MM.1S (cell line): ENCODE measurements around the gene PITPNM3.
A peak's percentile ranks its signal among the peaks of the same experiment; 100 is the strongest.

Experiments
- DNase-seq: peaks from one replicate; pipeline ENCODE4 v3.0.0-alpha.2; 2015
- H2AFZ ChIP-seq: fragments of 300-600 bp; sonication (generic); 2 replicates; pipeline ENCODE4 v1.6.0; 2016; ENCODE audit warnings: antibody characterized with exemption, low read length
- H3F3A ChIP-seq: fragments of 300-600 bp; sonication (generic); 2 replicates; pipeline ENCODE4 v1.6.1; 2016; ENCODE audit warnings: mild to moderate bottlenecking, antibody characterized with exemption, low read length, moderate library complexity, mixed read lengths; ENCODE audit not compliant: insufficient read depth
- H3K27ac ChIP-seq: fragments of 300-600 bp; sonication (generic); 2 replicates; pipeline ENCODE4 v1.5.1; 2016; ENCODE audit warnings: mild to moderate bottlenecking, low read length
- H3K27me3 ChIP-seq: fragments of 300-600 bp; sonication (generic); replicated peaks from 2 replicates; pipeline ENCODE4 v1.6.0; 2016; ENCODE audit warnings: low read length; ENCODE audit not compliant: insufficient read depth
- H3K36me3 ChIP-seq: fragments of 300-600 bp; sonication (generic); replicated peaks from 2 replicates; pipeline ENCODE4 v1.6.1; 2016; ENCODE audit warnings: mild to moderate bottlenecking, low read length, mixed read lengths; ENCODE audit not compliant: insufficient read depth
- H3K4me1 ChIP-seq: fragments of 300-600 bp; sonication (generic); 2 replicates; pipeline ENCODE4 v1.6.1; 2016; ENCODE audit warnings: low read length, mixed read lengths
- H3K4me2 ChIP-seq: fragments of 300-600 bp; sonication (generic); 2 replicates; pipeline ENCODE4 v1.6.0; 2016; ENCODE audit warnings: low read depth, low read length
- H3K4me3 ChIP-seq: fragments of 300-600 bp; sonication (generic); 2 replicates; pipeline ENCODE4 v1.5.1; 2016; ENCODE audit warnings: low read length, mixed read lengths
- H3K79me2 ChIP-seq: fragments of 300-600 bp; sonication (generic); 2 replicates; pipeline ENCODE4 v1.6.1; 2016; ENCODE audit warnings: mixed run types, low read length, mixed read lengths
- H3K9ac ChIP-seq: fragments of 300-600 bp; sonication (generic); 2 replicates; pipeline ENCODE4 v1.6.1; 2016; ENCODE audit warnings: low read length, mixed read lengths
- H3K9me2 ChIP-seq: fragments of 300-600 bp; sonication (generic); replicated peaks from 2 replicates; pipeline ENCODE4 v1.6.1; 2016; ENCODE audit warnings: mild to moderate bottlenecking, low read length, mixed read lengths; ENCODE audit not compliant: insufficient read depth
- H3K9me3 ChIP-seq: fragments of 300-600 bp; sonication (generic); replicated peaks from 2 replicates; pipeline ENCODE4 v1.6.1; 2016; ENCODE audit warnings: mild to moderate bottlenecking, low read length, mixed read lengths; ENCODE audit not compliant: insufficient read depth
- H4K20me1 ChIP-seq: fragments of 300-600 bp; sonication (generic); 2 replicates; pipeline ENCODE4 v1.6.1; 2016; ENCODE audit warnings: mild to moderate bottlenecking, low read length, moderate library complexity, mixed read lengths; ENCODE audit not compliant: insufficient read depth
- EZH2 ChIP-seq: fragments of 300-600 bp; sonication (generic); optimal IDR thresholded peaks from 2 replicates; pipeline ENCODE3; 2017; ENCODE audit warnings: low read depth, mild to moderate bottlenecking, antibody characterized with exemption, low read length, mixed read lengths
- EZH2phosphoT487 ChIP-seq: fragments of 300-600 bp; sonication (generic); IDR thresholded peaks from 2 replicates; pipeline ENCODE4 v1.6.1; 2018; ENCODE audit warnings: antibody characterized with exemption, low read length
- TF ChIP-seq, protein P1 (sequence below): fragments of 300-600 bp; sonication (generic); IDR thresholded peaks from 2 replicates; pipeline ENCODE4 v1.5.1; 2016; ENCODE audit warnings: antibody characterized with exemption, low read length, mixed read lengths

The PITPNM3 gene

DNA sequence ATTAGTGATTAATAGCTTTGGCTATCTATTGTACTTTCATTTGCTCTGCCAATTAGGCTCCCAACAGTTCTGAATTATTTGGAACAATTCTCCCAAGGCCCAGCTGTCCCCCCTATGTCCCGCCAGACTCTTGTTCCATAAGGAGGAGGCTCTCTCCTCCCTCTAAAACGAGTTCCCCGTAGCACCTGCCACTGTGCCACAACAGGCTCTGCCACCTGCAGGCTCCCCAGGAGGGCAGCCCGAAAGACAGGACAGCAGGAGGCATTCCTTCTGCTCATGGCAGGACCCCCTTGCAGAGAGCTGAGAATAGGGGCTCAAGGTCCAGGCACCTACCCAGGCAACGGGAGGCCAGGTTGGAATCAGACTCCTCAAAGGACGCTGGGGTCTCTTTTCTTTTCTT lies 9.0 kb downstream of the PITPNM3 start:
- H3K9me3 ChIP-seq = no peaks in the 10 kb centered on the region
- peaks cover 19% of the 10 kb centered on the region for H3K27me3 ChIP-seq
- no peak overlapping the region for H3K9ac ChIP-seq
- no peak overlapping the region for H2AFZ ChIP-seq
- no peak overlapping the region for H3K4me2 ChIP-seq
- H4K20me1 ChIP-seq = no peaks in the 10 kb centered on the region
- H3K4me1 ChIP-seq = peaks cover 16% of the 10 kb centered on the region
- H3K9me2 ChIP-seq = no peaks in the 10 kb centered on the region
- TF ChIP-seq EZH2 (no peak), EZH2phosphoT487 (no peak)
- TF ChIP-seq, protein P1, sequence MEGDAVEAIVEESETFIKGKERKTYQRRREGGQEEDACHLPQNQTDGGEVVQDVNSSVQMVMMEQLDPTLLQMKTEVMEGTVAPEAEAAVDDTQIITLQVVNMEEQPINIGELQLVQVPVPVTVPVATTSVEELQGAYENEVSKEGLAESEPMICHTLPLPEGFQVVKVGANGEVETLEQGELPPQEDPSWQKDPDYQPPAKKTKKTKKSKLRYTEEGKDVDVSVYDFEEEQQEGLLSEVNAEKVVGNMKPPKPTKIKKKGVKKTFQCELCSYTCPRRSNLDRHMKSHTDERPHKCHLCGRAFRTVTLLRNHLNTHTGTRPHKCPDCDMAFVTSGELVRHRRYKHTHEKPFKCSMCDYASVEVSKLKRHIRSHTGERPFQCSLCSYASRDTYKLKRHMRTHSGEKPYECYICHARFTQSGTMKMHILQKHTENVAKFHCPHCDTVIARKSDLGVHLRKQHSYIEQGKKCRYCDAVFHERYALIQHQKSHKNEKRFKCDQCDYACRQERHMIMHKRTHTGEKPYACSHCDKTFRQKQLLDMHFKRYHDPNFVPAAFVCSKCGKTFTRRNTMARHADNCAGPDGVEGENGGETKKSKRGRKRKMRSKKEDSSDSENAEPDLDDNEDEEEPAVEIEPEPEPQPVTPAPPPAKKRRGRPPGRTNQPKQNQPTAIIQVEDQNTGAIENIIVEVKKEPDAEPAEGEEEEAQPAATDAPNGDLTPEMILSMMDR = no peak
- no peak for DNase-seq
- no peaks in the 10 kb centered on the region for H3K79me2 ChIP-seq
- H3K4me3 ChIP-seq = no peak overlapping the region
- no peaks in the 10 kb centered on the region for H3K36me3 ChIP-seq
- H3K27ac ChIP-seq = no peak overlapping the region
- no peaks in the 10 kb centered on the region for H3F3A ChIP-seq

DNA sequence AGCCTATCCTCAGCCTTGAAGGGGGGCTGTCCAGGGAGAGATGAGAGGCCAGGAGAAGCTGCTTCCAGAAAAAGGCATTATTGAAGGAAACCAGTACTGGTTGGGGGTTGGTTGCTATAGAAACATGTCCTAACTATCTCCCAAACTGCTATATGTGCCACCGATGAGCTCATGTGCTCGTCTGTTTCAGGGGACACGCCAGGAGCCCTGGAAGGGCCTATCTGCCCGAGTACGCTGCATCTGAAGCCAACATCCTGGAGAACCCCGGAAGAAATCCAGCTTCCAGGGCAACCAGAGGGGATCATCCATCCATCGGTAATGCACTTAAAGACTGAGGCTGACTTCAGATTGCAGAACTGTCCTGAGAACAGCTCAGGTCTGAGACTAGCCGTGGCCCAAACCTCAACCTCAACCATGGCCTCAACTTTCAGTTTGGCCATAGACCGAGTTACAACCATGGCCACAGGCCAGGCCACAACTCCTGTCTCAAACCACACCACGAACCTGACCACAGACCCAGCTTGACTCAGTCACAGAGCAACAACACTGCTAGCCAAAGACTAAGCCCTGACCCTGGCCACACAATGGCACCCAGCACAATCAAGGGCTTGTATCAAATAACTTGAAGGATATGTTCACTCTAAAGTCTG lies 10.2 kb downstream of the PITPNM3 start:
- peaks cover 16% of the 10 kb centered on the region for H3K4me1 ChIP-seq
- peak; percentile 25 for DNase-seq

DNA sequence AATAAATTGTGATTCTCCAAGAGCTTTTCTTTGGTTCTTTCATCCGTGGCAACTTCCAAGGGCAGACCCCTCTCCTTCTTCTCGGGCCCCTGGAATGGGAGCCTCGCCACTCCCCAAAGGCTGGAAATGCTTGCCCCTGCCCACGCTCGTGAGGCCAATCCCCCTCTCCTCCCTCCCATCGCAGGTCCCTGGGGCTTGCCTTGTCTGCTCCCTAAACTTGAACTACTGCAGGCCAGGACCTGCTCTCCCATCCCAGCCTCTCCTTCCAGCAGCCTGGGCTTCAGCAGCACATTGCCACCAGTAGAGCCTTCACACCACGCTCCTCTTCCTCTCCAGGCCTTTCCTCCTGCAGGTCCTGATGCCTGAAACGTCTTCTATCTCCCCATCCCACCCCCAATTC lies 11.1 kb downstream of the PITPNM3 start:
- TF ChIP-seq EZH2phosphoT487 (no peak), EZH2 (no peak)
- TF ChIP-seq, protein P1 = no peak
- no peak overlapping the region for H3K4me2 ChIP-seq

More for the DNA sequence above, 10.2 kb downstream of the PITPNM3 start:
- H3K36me3 ChIP-seq = no peaks in the 10 kb centered on the region
- TF ChIP-seq, protein P1 = no peak
- no peak for TF ChIP-seq EZH2
- no peak for TF ChIP-seq EZH2phosphoT487
- H3F3A ChIP-seq = no peaks in the 10 kb centered on the region
- no peak overlapping the region for H3K27ac ChIP-seq
- peaks cover 12% of the 10 kb centered on the region for H3K27me3 ChIP-seq
- H3K9ac ChIP-seq = no peak overlapping the region
- no peak overlapping the region for H3K4me2 ChIP-seq
- H3K4me3 ChIP-seq = no peak overlapping the region
- no peak overlapping the region for H2AFZ ChIP-seq
- no peaks in the 10 kb centered on the region for H4K20me1 ChIP-seq
- no peaks in the 10 kb centered on the region for H3K9me3 ChIP-seq
- no peaks in the 10 kb centered on the region for H3K79me2 ChIP-seq
- no peaks in the 10 kb centered on the region for H3K9me2 ChIP-seq

More for the DNA sequence above, 11.1 kb downstream of the PITPNM3 start:
- DNase-seq = no peak
- Histone ChIP-seq H3K27ac (no peak overlapping the region), H3K27me3 (peaks cover 12% of the 10 kb centered on the region), H3K9ac (no peak overlapping the region), H3K4me3 (no peak overlapping the region), H2AFZ (no peak overlapping the region), H3K79me2 (no peaks in the 10 kb centered on the region), H3F3A (no peaks in the 10 kb centered on the region), H3K9me3 (no peaks in the 10 kb centered on the region), H3K9me2 (no peaks in the 10 kb centered on the region), H4K20me1 (no peaks in the 10 kb centered on the region), H3K4me1 (peaks cover 16% of the 10 kb centered on the region), H3K36me3 (no peaks in the 10 kb centered on the region)
